IMR-90 (cell line): ENCODE results near the gene ANKRD7. TPM values are rescaled to one million over a fixed set of nuclear protein-coding genes. Genes with fewer than 3 reads are reported as not detected.

Experiments used
- ATAC-seq: fragments of 200-7000 bp; cut with Tn5 transposase; 2 replicates; pipeline ENCODE4 v1.9.1; 2020; ENCODE audit warnings: low read depth, mild to moderate bottlenecking, moderate library complexity
- BruUV-seq: library from RNA; stranded (reverse); fragments of 400-500 nt; replicated peaks from 2 replicates; lab custom pipeline; 2021; lab: Mats Ljungman, UMichigan
- CTCF ChIA-PET: fragments of 300-600 bp; formaldehyde crosslinking; extraction: SDS; loops from one replicate; lab custom pipeline; 2021; ENCODE audit warnings: antibody characterized with exemption; lab: Yijun Ruan, JAX
- POLR2A ChIA-PET: fragments of 300-600 bp; sonication (Branson Sonifier 250); formaldehyde crosslinking; loops from one replicate; lab custom pipeline; 2022; ENCODE audit warnings: antibody characterized with exemption; ENCODE audit not compliant: unreplicated experiment; lab: Charles Lee
- DNase-seq: peaks from one replicate; pipeline ENCODE4 v3.0.0; 2013
- H2AFZ ChIP-seq: replicated peaks from 2 replicates; pipeline ENCODE3; 2013; ENCODE audit warnings: low read length, mild to moderate bottlenecking; ENCODE audit not compliant: poor library complexity
- H2AK5ac ChIP-seq: 2 replicates; pipeline ENCODE4 v1.6.1; 2013; ENCODE audit warnings: low read depth, low read length, inconsistent platforms
- H2AK9ac ChIP-seq: replicated peaks from 2 replicates; pipeline ENCODE3; 2013; ENCODE audit warnings: mild to moderate bottlenecking, low read depth, low read length, moderate library complexity; ENCODE audit not compliant: poor library complexity
- H2BK120ac ChIP-seq: 2 replicates; pipeline ENCODE4 v1.6.1; 2013; ENCODE audit warnings: low read depth, low read length, inconsistent platforms
- H2BK15ac ChIP-seq: 3 replicates; pipeline ENCODE4 v1.6.1; 2013; ENCODE audit warnings: low read depth, low read length, inconsistent platforms
- H2BK20ac ChIP-seq: 2 replicates; pipeline ENCODE4 v1.6.1; 2013; ENCODE audit warnings: low read depth, mild to moderate bottlenecking, inconsistent platforms, low read length, moderate library complexity
- H2BK5ac ChIP-seq: 2 replicates; pipeline ENCODE4 v1.6.1; 2013; ENCODE audit warnings: mild to moderate bottlenecking, low read depth, low read length, inconsistent platforms; ENCODE audit not compliant: poor library complexity, severe bottlenecking
- H3K14ac ChIP-seq: replicated peaks from 2 replicates; pipeline ENCODE4 v1.6.1; 2013; ENCODE audit warnings: low read depth, low read length, inconsistent platforms
- H3K18ac ChIP-seq: 2 replicates; pipeline ENCODE4 v1.6.1; 2013; ENCODE audit warnings: low read depth, low read length, control low read depth
- H3K23ac ChIP-seq: 2 replicates; pipeline ENCODE4 v1.6.1; 2013; ENCODE audit warnings: low read depth, low read length, inconsistent platforms
- H3K27ac ChIP-seq: 2 replicates; pipeline ENCODE4 v1.5.1; 2013; ENCODE audit warnings: mild to moderate bottlenecking, control low read depth, low read length; ENCODE audit not compliant: insufficient read depth
- H3K27me3 ChIP-seq: 2 replicates; pipeline ENCODE4 v1.6.1; 2013; ENCODE audit warnings: low read length; ENCODE audit not compliant: control insufficient read depth, insufficient read depth
- H3K36me3 ChIP-seq: 2 replicates; pipeline ENCODE4 v1.6.1; 2013; ENCODE audit warnings: low read length, mixed read lengths; ENCODE audit not compliant: control insufficient read depth, insufficient read depth
- H3K4ac ChIP-seq: 2 replicates; pipeline ENCODE4 v1.6.1; 2013; ENCODE audit warnings: low read depth, low read length, inconsistent platforms
- H3K4me1 ChIP-seq: 2 replicates; pipeline ENCODE4 v1.6.1; 2013; ENCODE audit warnings: low read length, mixed read lengths; ENCODE audit not compliant: control insufficient read depth, insufficient read depth
- H3K4me2 ChIP-seq: 2 replicates; pipeline ENCODE4 v1.6.1; 2013; ENCODE audit warnings: low read depth, mild to moderate bottlenecking, control low read depth, low read length, moderate library complexity
- H3K4me3 ChIP-seq: 2 replicates; pipeline ENCODE4 v1.5.1; 2013; ENCODE audit warnings: low read depth, mild to moderate bottlenecking, control low read depth, low read length, moderate library complexity; ENCODE audit not compliant: insufficient read depth
- H3K56ac ChIP-seq: 2 replicates; pipeline ENCODE4 v1.6.1; 2013; ENCODE audit warnings: low read length, inconsistent platforms; ENCODE audit not compliant: insufficient read depth; ENCODE audit errors: extremely low read depth
- H3K79me1 ChIP-seq, 2 experiments: 2 replicates each; pipeline ENCODE4 v1.6.1; 2013; ENCODE audit warnings: low read length in 2 of 2, inconsistent platforms in 1 of 2, low read depth in 1 of 2
- H3K9ac ChIP-seq: 2 replicates; pipeline ENCODE4 v1.6.1; 2013; ENCODE audit warnings: low read depth, low read length, control low read depth
- H3K9me1 ChIP-seq: 2 replicates; pipeline ENCODE4 v1.6.1; 2013; ENCODE audit warnings: low read length, inconsistent platforms; ENCODE audit not compliant: insufficient read depth
- H3K9me3 ChIP-seq: 2 replicates; pipeline ENCODE4 v1.6.1; 2013; ENCODE audit warnings: low read length; ENCODE audit not compliant: control insufficient read depth, insufficient read depth
- H4K20me1 ChIP-seq: 2 replicates; pipeline ENCODE4 v1.6.1; 2013; ENCODE audit warnings: low read length, inconsistent platforms; ENCODE audit not compliant: insufficient read depth
- H4K5ac ChIP-seq: 2 replicates; pipeline ENCODE4 v1.6.1; 2013; ENCODE audit warnings: mild to moderate bottlenecking, low read depth, low read length, control low read depth
- H4K8ac ChIP-seq, 2 experiments: 2 replicates each; pipeline ENCODE4 v1.6.1; 2013; ENCODE audit warnings: low read depth in 2 of 2, low read length in 2 of 2, control low read depth in 1 of 2, inconsistent platforms in 1 of 2
- H4K91ac ChIP-seq: 2 replicates; pipeline ENCODE4 v1.6.1; 2013; ENCODE audit warnings: low read depth, low read length, inconsistent platforms; ENCODE audit not compliant: insufficient read depth
- BHLHE40 ChIP-seq: fragments of 150-350 bp; IDR thresholded peaks from 2 replicates; pipeline ENCODE4 v1.6.1; 2016; ENCODE audit warnings: mild to moderate bottlenecking, low read depth, low read length
- CEBPB ChIP-seq: IDR thresholded peaks from 2 replicates; pipeline ENCODE4 v1.6.1; 2012; ENCODE audit warnings: low read depth, low read length, improper control_type of control experiment
- CHD1 ChIP-seq: IDR thresholded peaks from 2 replicates; pipeline ENCODE4 v1.6.1; 2012; ENCODE audit warnings: low read depth, low read length, improper control_type of control experiment
- ELK1 ChIP-seq: fragments of 150-350 bp; IDR thresholded peaks from 2 replicates; pipeline ENCODE4 v1.6.1; 2016; ENCODE audit warnings: low read depth, mild to moderate bottlenecking, low read length, moderate library complexity, borderline replicate concordance
- MAFK ChIP-seq: IDR thresholded peaks from 2 replicates; pipeline ENCODE4 v1.6.1; 2012; ENCODE audit warnings: low read depth, low read length, improper control_type of control experiment
- MXI1 ChIP-seq: IDR thresholded peaks from 2 replicates; pipeline ENCODE4 v1.6.1; 2012; ENCODE audit warnings: low read depth, mild to moderate bottlenecking, low read length, moderate library complexity, borderline replicate concordance
- NFE2L2 ChIP-seq: fragments of 150-350 bp; IDR thresholded peaks from 2 replicates; pipeline ENCODE4 v1.6.1; 2016; ENCODE audit warnings: low read depth, mild to moderate bottlenecking, low read length
- POLR2A ChIP-seq: IDR thresholded peaks from 2 replicates; pipeline ENCODE4 v1.6.1; 2012; ENCODE audit warnings: mild to moderate bottlenecking, low read depth, low read length
- RAD21 ChIP-seq: IDR thresholded peaks from 2 replicates; pipeline ENCODE4 v1.6.1; 2012; ENCODE audit warnings: low read length, improper control_type of control experiment
- RCOR1 ChIP-seq: IDR thresholded peaks from 2 replicates; pipeline ENCODE4 v1.6.1; 2012; ENCODE audit warnings: mild to moderate bottlenecking, low read length, improper control_type of control experiment; ENCODE audit not compliant: insufficient replicate concordance
- RFX5 ChIP-seq: IDR thresholded peaks from 2 replicates; pipeline ENCODE4 v1.8.0; 2012; ENCODE audit warnings: low read depth, mild to moderate bottlenecking, low read length, moderate library complexity
- SMC3 ChIP-seq: fragments of 150-350 bp; IDR thresholded peaks from 2 replicates; pipeline ENCODE4 v1.6.1; 2016; ENCODE audit warnings: low read depth, mild to moderate bottlenecking, antibody characterized with exemption, low read length, moderate library complexity
- WGBS, 2 experiments: methylation state at CpG; one replicate each; pipeline versions ENCODE4 v1.1.5 to v1.1.7; 2013; ENCODE audit warnings: missing lambda C conversion rate in 2 of 2; ENCODE audit not compliant: insufficient read length in 1 of 2; ENCODE audit errors: extremely low coverage in 2 of 2; 5-methylcytosine and 5-hydroxymethylcytosine counted together
- dilution Hi-C: fragments of 300-500 bp; cut with HindIII; formaldehyde crosslinking; loops from one replicate; pipeline ENCODE4 v1.14.3; 2018; ENCODE audit warnings: low sequenced_read_pairs; ENCODE audit not compliant: unreplicated experiment
- in situ Hi-C: fragments of 300-500 bp; cut with MboI; formaldehyde crosslinking; loops from 3 replicates; pipeline ENCODE4 v1.14.3; 2019; ENCODE audit warnings: low sequenced_read_pairs, inconsistent platforms, mixed read lengths
- intact Hi-C: fragments of 100-400 bp; cut with micrococcal nuclease; formaldehyde crosslinking; loops from 2 replicates; pipeline ENCODE4 v1.10.0; 2022
- polyA plus RNA-seq, 3 experiments: library from polyadenylated mRNA; depleted of rRNA; stranded (reverse); fragments of >200 nt; gene quantifications; 2 replicates each; pipeline ENCODE4 v1.2.3, GENCODE V29; 2012; ENCODE audit warnings: low replicate concordance in 1 of 3
- total RNA-seq: library from RNA; depleted of rRNA; stranded (reverse); fragments of >200 nt; gene quantifications from 2 replicates; pipeline ENCODE4 v1.2.3, GENCODE V29; 2012
- TF ChIP-seq, protein P1 (sequence below): fragments of 150-350 bp; IDR thresholded peaks from 2 replicates; pipeline ENCODE4 v1.6.1; 2017; ENCODE audit warnings: mild to moderate bottlenecking, antibody characterized with exemption, low read length, low read depth

ANKRD7 gene
- total and polyA plus RNA-seq, 2 of the 4 experiments (the other 2 are of a cell fraction): 0.17 to 0.18 TPM

- Histone ChIP-seq H3K9me3 (no peaks in the 10 kb centered on the region), H3K18ac (no peak overlapping the region), H3K56ac (peak overlapping the region; percentile 88), H2AK9ac (no peak overlapping the region), H2BK120ac (no peak overlapping the region), H3K9me1 (no peaks in the 10 kb centered on the region), H2AFZ (peak overlapping the region; percentile 96), H3K27me3 (no peaks in the 10 kb centered on the region), H2BK15ac (no peak overlapping the region), H4K91ac (no peak overlapping the region), H3K79me1 (peaks cover 15 to 35% of the 10 kb centered on the region in 2 experiments; a peak in 3 of 4 replicates), H2AK5ac (0 out of 2 replicates have a peak overlapping the region, but pooled peaks have one; percentile 34), H3K14ac (peak overlapping the region; percentile 88), H4K5ac (peak overlapping the region; percentile 21; the same call in 1 of the 2 replicates), H3K9ac (peak overlapping the region; percentile 80), H4K8ac (peak overlapping the region; percentile 46 to 56), H2BK20ac (no peak overlapping the region), H3K36me3 (peaks cover 5% of the 10 kb centered on the region), H3K4me2 (peak overlapping the region; percentile 85), H4K20me1 (no peaks in the 10 kb centered on the region; the same call in 1 of the 2 replicates), H3K4me3 (peak overlapping the region; percentile 76), H3K4ac (peak overlapping the region; percentile 66; the same call in 1 of the 2 replicates), H3K27ac (peak overlapping the region; percentile 89), H3K4me1 (no peaks in the 10 kb centered on the region), H3K23ac (peak overlapping the region; percentile 96), H2BK5ac (peak overlapping the region; percentile 82)
- no peak for DNase-seq
- no peak for ATAC-seq
- POLR2A ChIA-PET: no interaction called here
- dilution Hi-C loops: no loop called here
- no TSS peak for BruUV-seq
- no peak for TF ChIP-seq NFE2L2
- TF ChIP-seq MXI1: no peak
- TF ChIP-seq BHLHE40: no peak
- no peak for TF ChIP-seq SMC3
- TF ChIP-seq RAD21: no peak
- TF ChIP-seq CHD1: no peak
- TF ChIP-seq MAFK: no peak
- TF ChIP-seq RCOR1: no peak
- no peak for TF ChIP-seq RFX5
- no peak for TF ChIP-seq ELK1
- TF ChIP-seq POLR2A: no peak
- TF ChIP-seq CEBPB: no peak
- TF ChIP-seq, protein P1, sequence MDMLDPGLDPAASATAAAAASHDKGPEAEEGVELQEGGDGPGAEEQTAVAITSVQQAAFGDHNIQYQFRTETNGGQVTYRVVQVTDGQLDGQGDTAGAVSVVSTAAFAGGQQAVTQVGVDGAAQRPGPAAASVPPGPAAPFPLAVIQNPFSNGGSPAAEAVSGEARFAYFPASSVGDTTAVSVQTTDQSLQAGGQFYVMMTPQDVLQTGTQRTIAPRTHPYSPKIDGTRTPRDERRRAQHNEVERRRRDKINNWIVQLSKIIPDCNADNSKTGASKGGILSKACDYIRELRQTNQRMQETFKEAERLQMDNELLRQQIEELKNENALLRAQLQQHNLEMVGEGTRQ: no peak
- CTCF ChIA-PET: no interaction called here
- intact Hi-C loops: loop anchor here (5.0 kb wide), 1 partner anchor 312 kb away; the partner anchor contains the start of gene CTTNBP2
- no CpG with 5 or more reads among the region's 10 CpGs for WGBS, 2 experiments
- in situ Hi-C loops: no loop called here
Measured at GRCh38 chr7:118184565-118184940, 40.0 kb upstream of the ANKRD7 start.
